Epidermal melanocyte (primary cell): ENCODE data around the gene DCANP1.

ENCODE experiments used
- DNase-seq: peaks from one replicate; pipeline ENCODE4 v3.0.0; 2011; ENCODE audit warnings: low spot score; ENCODE audit not compliant: insufficient read length

The DCANP1 gene

GRCh38 chr5:135457424-135458071 is 10.4 kb upstream of the DCANP1 start:
- peak; percentile 59 for DNase-seq

- DNase-seq: no peak
These were observed 9.3 kb upstream of the DCANP1 start for GRCh38 chr5:135456238-135457099.

- DNase-seq: no peak
These were observed 8.7 kb upstream of the DCANP1 start for GRCh38 chr5:135455876-135456237.

GRCh38 chr5:135454946-135455345 is 7.8 kb upstream of the DCANP1 start:
- no peak for DNase-seq

GRCh38 chr5:135453613-135454012 is 6.5 kb upstream of the DCANP1 start:
- no peak for DNase-seq

GRCh38 chr5:135452321-135453030 is 5.3 kb upstream of the DCANP1 start, which contains the start of gene TIFAB:
Gene TIFAB (minus strand): TSS chr5:135452351. CDS start chr5:135449939, 2,412 bp downstream.
- DNase-seq: no peak

GRCh38 chr5:135451581-135452320 is 4.6 kb upstream of the DCANP1 start:
- DNase-seq: no peak

- no peak for DNase-seq
These were observed 3.8 kb upstream of the DCANP1 start for GRCh38 chr5:135450952-135451351.

- no peak for DNase-seq
These were observed 3.2 kb upstream of the DCANP1 start for GRCh38 chr5:135450336-135450735.

GRCh38 chr5:135449644-135450043 is 2.5 kb upstream of the DCANP1 start:
- DNase-seq: no peak

- DNase-seq: no peak
These were observed 1.8 kb upstream of the DCANP1 start for GRCh38 chr5:135448791-135449507.

GRCh38 chr5:135448071-135448739 is 1.1 kb upstream of the DCANP1 start:
- no peak for DNase-seq

- DNase-seq: no peak
These were observed 533 bp downstream of the DCANP1 start for GRCh38 chr5:135446615-135447014.

- DNase-seq: no peak
These were observed 942 bp downstream of the DCANP1 start for GRCh38 chr5:135446206-135446605.

- DNase-seq: no peak
These were observed 1.7 kb downstream of the DCANP1 start for GRCh38 chr5:135445306-135445985.

- DNase-seq: no peak
These were observed 2.3 kb downstream of the DCANP1 start for GRCh38 chr5:135444881-135445280.

- DNase-seq: no peak
These were observed 2.8 kb downstream of the DCANP1 start for GRCh38 chr5:135444360-135444759.

GRCh38 chr5:135443161-135443960 is 3.8 kb downstream of the DCANP1 start:
- DNase-seq: no peak
